MM.1S (cell line): Measurements from ENCODE around the gene ZDHHC1.
"Not testable (repeated sequence)": the region's sequence is repeated elsewhere in the genome, so short reads cannot be mapped to it uniquely, and the experiment has no call there.

Experiments used
- CTCF ChIP-seq: fragments of 300-600 bp; sonication (generic); IDR thresholded peaks from 2 replicates; pipeline ENCODE4 v1.5.1; 2016; ENCODE audit warnings: antibody characterized with exemption, low read length, mixed read lengths
- EZH2 ChIP-seq: fragments of 300-600 bp; sonication (generic); optimal IDR thresholded peaks from 2 replicates; pipeline ENCODE3; 2017; ENCODE audit warnings: low read depth, mild to moderate bottlenecking, antibody characterized with exemption, low read length, mixed read lengths
- EZH2phosphoT487 ChIP-seq: fragments of 300-600 bp; sonication (generic); IDR thresholded peaks from 2 replicates; pipeline ENCODE4 v1.6.1; 2018; ENCODE audit warnings: antibody characterized with exemption, low read length

- TF ChIP-seq CTCF, EZH2, EZH2phosphoT487: not testable (repeated sequence)
These were observed 856 bp downstream of the ZDHHC1 start for GRCh38 chr16:67415421-67415820.
